ENCODE data around the gene CSH2. TPM values are rescaled to one million over a fixed set of nuclear protein-coding genes. Genes with fewer than 3 reads are reported as not detected.

CSH2 gene
- total RNA-seq, 4 donors from 2014 or later = not detected

GRCh38 chr17:63827801-63828221, 45.7 kb downstream of the CSH2 start:
- DNase-seq = no peak
- H3K36me3 ChIP-seq = peaks cover 39 to 73% (median 56%) of the 10 kb centered on the region in 3 donors
- intact Hi-C loops (cut with DNase I) = no loop called here
- H3K27ac ChIP-seq = peak overlapping the region; percentile 89 to 96 (median 92)
- WGBS, 2 donors = 0 to 5% methylated on average over 8 to 9 of the region's 19 CpGs
- H3K27me3 ChIP-seq = no peaks in the 10 kb centered on the region
- H3K4me1 ChIP-seq = peaks cover 19 to 57% (median 23%) of the 10 kb centered on the region in 3 donors
- TF ChIP-seq CTCF (IDR thresholded peaks at IDR 0.05) = no peak
- TF ChIP-seq POLR2A (IDR thresholded peaks at IDR 0.05) = no peak
- no peaks in the 10 kb centered on the region for H3K9me3 ChIP-seq
- H3K4me3 ChIP-seq = peak overlapping the region; percentile 62 to 92 (median 79)

- peak; percentile 79 for DNase-seq
- Histone ChIP-seq H3K27me3 (no peaks in the 10 kb centered on the region), H3K4me1 (peaks cover 19 to 57% (median 23%) of the 10 kb centered on the region in 3 donors), H3K4me3 (peak within 1 kb of the TSS; percentile 62 to 92 (median 79)), H3K9me3 (no peaks in the 10 kb centered on the region), H3K27ac (peak within 1 kb of the TSS; percentile 89 to 96 (median 92)), H3K36me3 (peaks cover 34 to 73% (median 56%) of the 10 kb centered on the region in 3 donors)
- TF ChIP-seq POLR2A (IDR thresholded peaks at IDR 0.05) = peak in 3 of 4 donors; percentile 67 to 87 (median 71)
- peak; percentile 39 to 50 (median 43) for TF ChIP-seq CTCF (IDR thresholded peaks at IDR 0.05)
- 0% methylated on average over 14 to 36 of the region's 58 CpGs for WGBS, 2 donors
- intact Hi-C loops (cut with DNase I) = no loop called here
Observed at GRCh38 chr17:63827002-63827800, 46.3 kb downstream of the CSH2 start, which contains the start of the genes FTSJ3 and PSMC5. Gene FTSJ3, minus strand, starts transcription at chr17:63827663. Its CDS starts 761 bp downstream, at chr17:63826902. Gene PSMC5, plus strand, starts transcription at chr17:63827431. Its CDS starts 60 bp downstream, at chr17:63827491.

GRCh38 chr17:63826468-63827001, 46.9 kb downstream of the CSH2 start:
- H3K27me3 ChIP-seq = no peaks in the 10 kb centered on the region
- peaks cover 39 to 73% (median 56%) of the 10 kb centered on the region in 3 donors for H3K36me3 ChIP-seq
- H3K4me1 ChIP-seq = peaks cover 19 to 56% (median 23%) of the 10 kb centered on the region in 3 donors
- WGBS, 2 donors = 1% methylated on average over 19 to 23 of the region's 31 CpGs
- peak overlapping the region; percentile 89 to 96 (median 92) for H3K27ac ChIP-seq
- H3K9me3 ChIP-seq = no peaks in the 10 kb centered on the region
- TF ChIP-seq CTCF (IDR thresholded peaks at IDR 0.05) = peak in 1 of 6 experiments; percentile 4
- TF ChIP-seq POLR2A (IDR thresholded peaks at IDR 0.05) = no peak
- DNase-seq = no peak
- intact Hi-C loops (cut with DNase I) = no loop called here
- peak overlapping the region; percentile 62 to 92 (median 79) for H3K4me3 ChIP-seq

- WGBS, 2 donors = 92 to 93% methylated on average over 8 to 9 of the region's 9 CpGs
- intact Hi-C loops (cut with DNase I) = no loop called here
- DNase-seq = no peak
Observed at GRCh38 chr17:63824362-63824761, 49.1 kb downstream of the CSH2 start.

More at GRCh38 chr17:63824362-63824761, 49.1 kb downstream of the CSH2 start:
- H3K4me3 ChIP-seq = no peak overlapping the region
- H3K4me1 ChIP-seq = peaks cover 18 to 35% (median 22%) of the 10 kb centered on the region in 3 donors
- H3K36me3 ChIP-seq = peaks cover 34 to 73% (median 57%) of the 10 kb centered on the region in 3 donors
- no peaks in the 10 kb centered on the region for H3K9me3 ChIP-seq
- no peaks in the 10 kb centered on the region for H3K27me3 ChIP-seq
- no peak overlapping the region for H3K27ac ChIP-seq
- TF ChIP-seq POLR2A (IDR thresholded peaks at IDR 0.05) (no peak), CTCF (IDR thresholded peaks at IDR 0.05) (no peak)
